Cardiac fibroblast (primary cell): ENCODE results near the gene CEP68.

Experiments
- DNase-seq, 2 donors: peaks; one replicate each; pipeline versions ENCODE4 v3.0.0 to v3.0.0-alpha.2; 2010; ENCODE audit warnings: low read depth in 2 of 2
- H3K4me3 ChIP-seq, 2 donors: replicated peaks in 1 of 2; 1 replicate in 1 of 2; 2 replicates in 1 of 2; pipeline ENCODE4 v1.5.1; 2011; ENCODE audit warnings: low read depth in 2 of 2, low read length in 2 of 2, mild to moderate bottlenecking in 2 of 2, moderate library complexity in 1 of 2
- CTCF ChIP-seq: IDR thresholded peaks from one replicate; pipeline ENCODE4 v1.5.1; 2011; ENCODE audit warnings: low read depth, mild to moderate bottlenecking, low read length, inconsistent platforms

The CEP68 gene

GRCh38 chr2:65040400-65041261 is 15.6 kb upstream of the CEP68 start:
- peak; percentile 97 for TF ChIP-seq CTCF
- DNase-seq, result peak; percentile 90 to 91
- no peak overlapping the region for H3K4me3 ChIP-seq

- TF ChIP-seq CTCF, result no peak
- no peak for DNase-seq
- no peak overlapping the region for H3K4me3 ChIP-seq
Measured at GRCh38 chr2:65043001-65043400, 13.2 kb upstream of the CEP68 start.

- no peak overlapping the region for H3K4me3 ChIP-seq
- no peak for TF ChIP-seq CTCF
- DNase-seq, result no peak
Measured at GRCh38 chr2:65044097-65044735, 12.0 kb upstream of the CEP68 start.

- no peak overlapping the region for H3K4me3 ChIP-seq
- DNase-seq, result peak; percentile 22 to 24
- TF ChIP-seq CTCF, result no peak
Measured at GRCh38 chr2:65045651-65046050, 10.6 kb upstream of the CEP68 start.

- H3K4me3 ChIP-seq, result no peak overlapping the region
- no peak for TF ChIP-seq CTCF
- DNase-seq, result peak in 1 of 2 donors; percentile 30
Measured at GRCh38 chr2:65046633-65047407, 9.4 kb upstream of the CEP68 start.

- no peak for TF ChIP-seq CTCF
- H3K4me3 ChIP-seq, result no peak overlapping the region
- DNase-seq, result no peak
Measured at GRCh38 chr2:65049010-65049639, 7.1 kb upstream of the CEP68 start.
